Measurements from ENCODE around the gene MEIOB.

Gene MEIOB

GRCh38 chr16:1786242-1787055, 85.5 kb downstream of the MEIOB start:
- no peak for DNase-seq (ENCODE audit: low spot score)

GRCh38 chr16:1785846-1786170, 86.2 kb downstream of the MEIOB start:
- DNase-seq (ENCODE audit: low spot score): no peak

GRCh38 chr16:1784977-1785845, 86.8 kb downstream of the MEIOB start:
- no peak for DNase-seq (ENCODE audit: low spot score)

All from globus pallidus (tissue), 1 donor.